Common myeloid progenitor, CD34-positive (primary cell): Measurements from ENCODE around the gene MAFB. TPM values are rescaled to one million over a fixed set of nuclear protein-coding genes. Genes with fewer than 3 reads are reported as not detected.
"Not testable (repeated sequence)": the region's sequence is repeated elsewhere in the genome, so short reads cannot be mapped to it uniquely, and the experiment has no call there.

Experiments used
- CTCF ChIA-PET: fragments of 350-600 bp; sonication (Branson Sonifier 250); formaldehyde crosslinking; loops from one replicate; lab custom pipeline; 2021; ENCODE audit warnings: antibody characterized with exemption; lab: Charles Lee
- POLR2A ChIA-PET: fragments of 350-600 bp; sonication (Branson Sonifier 250); formaldehyde crosslinking; loops from one replicate; lab custom pipeline; 2021; ENCODE audit warnings: antibody characterized with exemption; lab: Charles Lee
- DNase-seq, 3 donors: peaks; one replicate each; pipeline versions ENCODE4 v3.0.0 to v3.0.0-alpha.2; 2013
- H3K27ac ChIP-seq, 2 experiments: 1 replicate in 1 of 2; 2 replicates in 1 of 2; pipeline ENCODE4 v1.7.0; 2013; ENCODE audit warnings: inconsistent platforms in 2 of 2, low read length in 2 of 2, mild to moderate bottlenecking in 2 of 2, low read depth in 1 of 2, moderate library complexity in 1 of 2; ENCODE audit not compliant: severe bottlenecking in 2 of 2, insufficient read depth in 1 of 2, poor library complexity in 1 of 2
- H3K27me3 ChIP-seq, 5 experiments: replicated peaks in 2 of 5; 1 replicate in 3 of 5; 2 replicates in 2 of 5; pipeline versions ENCODE4 v1.6.1 to v1.7.0; 2013; ENCODE audit warnings: low read length in 4 of 5, mild to moderate bottlenecking in 2 of 5, moderate library complexity in 2 of 5, inconsistent platforms in 1 of 5; ENCODE audit not compliant: insufficient read depth in 5 of 5, control insufficient read depth in 4 of 5
- H3K36me3 ChIP-seq, 4 experiments: 1 replicate in 2 of 4; 2 replicates in 2 of 4; pipeline versions ENCODE4 v1.6.1 to v1.7.0; 2013; ENCODE audit warnings: low read length in 3 of 4, control low read depth in 1 of 4, mild to moderate bottlenecking in 1 of 4; ENCODE audit not compliant: control insufficient read depth in 4 of 4, insufficient read depth in 4 of 4
- H3K4me1 ChIP-seq, 4 experiments: 1 replicate in 3 of 4; 2 replicates in 1 of 4; pipeline versions ENCODE4 v1.6.1 to v1.7.1; 2013; ENCODE audit warnings: low read length in 3 of 4, mild to moderate bottlenecking in 3 of 4, control low read depth in 1 of 4, inconsistent platforms in 1 of 4, moderate library complexity in 1 of 4; ENCODE audit not compliant: control insufficient read depth in 4 of 4, insufficient read depth in 4 of 4; ENCODE audit errors: control extremely low read depth in 1 of 4
- H3K4me3 ChIP-seq, 7 experiments: 1 replicate in 4 of 7; 2 replicates in 3 of 7; pipeline versions ENCODE4 v1.5.1 to v1.7.0; 2013; ENCODE audit warnings: mild to moderate bottlenecking in 7 of 7, low read length in 6 of 7, moderate library complexity in 6 of 7, inconsistent platforms in 2 of 7, low read depth in 2 of 7, control low read depth in 1 of 7; ENCODE audit not compliant: insufficient read depth in 4 of 7, control insufficient read depth in 1 of 7; ENCODE audit errors: extremely low read depth in 1 of 7
- H3K9me3 ChIP-seq, 5 experiments: 1 replicate in 4 of 5; 2 replicates in 1 of 5; pipeline versions ENCODE4 v1.6.1 to v1.7.1; 2013; ENCODE audit warnings: low read length in 4 of 5, mild to moderate bottlenecking in 2 of 5, inconsistent platforms in 1 of 5, low read depth in 1 of 5, moderate library complexity in 1 of 5; ENCODE audit not compliant: control insufficient read depth in 4 of 5, insufficient read depth in 2 of 5; ENCODE audit errors: control extremely low read depth in 1 of 5
- WGBS: methylation state at CpG from one replicate; pipeline ENCODE4 v1.1.5; 2013; ENCODE audit not compliant: insufficient coverage; 5-methylcytosine and 5-hydroxymethylcytosine counted together
- polyA plus RNA-seq: library from polyadenylated mRNA; unstranded; fragments of 120-200 nt; gene quantifications from one replicate; pipeline ENCODE4 v1.2.1, GENCODE V29; 2013

Gene MAFB
- polyA plus RNA-seq, result 0.95 TPM

DNA sequence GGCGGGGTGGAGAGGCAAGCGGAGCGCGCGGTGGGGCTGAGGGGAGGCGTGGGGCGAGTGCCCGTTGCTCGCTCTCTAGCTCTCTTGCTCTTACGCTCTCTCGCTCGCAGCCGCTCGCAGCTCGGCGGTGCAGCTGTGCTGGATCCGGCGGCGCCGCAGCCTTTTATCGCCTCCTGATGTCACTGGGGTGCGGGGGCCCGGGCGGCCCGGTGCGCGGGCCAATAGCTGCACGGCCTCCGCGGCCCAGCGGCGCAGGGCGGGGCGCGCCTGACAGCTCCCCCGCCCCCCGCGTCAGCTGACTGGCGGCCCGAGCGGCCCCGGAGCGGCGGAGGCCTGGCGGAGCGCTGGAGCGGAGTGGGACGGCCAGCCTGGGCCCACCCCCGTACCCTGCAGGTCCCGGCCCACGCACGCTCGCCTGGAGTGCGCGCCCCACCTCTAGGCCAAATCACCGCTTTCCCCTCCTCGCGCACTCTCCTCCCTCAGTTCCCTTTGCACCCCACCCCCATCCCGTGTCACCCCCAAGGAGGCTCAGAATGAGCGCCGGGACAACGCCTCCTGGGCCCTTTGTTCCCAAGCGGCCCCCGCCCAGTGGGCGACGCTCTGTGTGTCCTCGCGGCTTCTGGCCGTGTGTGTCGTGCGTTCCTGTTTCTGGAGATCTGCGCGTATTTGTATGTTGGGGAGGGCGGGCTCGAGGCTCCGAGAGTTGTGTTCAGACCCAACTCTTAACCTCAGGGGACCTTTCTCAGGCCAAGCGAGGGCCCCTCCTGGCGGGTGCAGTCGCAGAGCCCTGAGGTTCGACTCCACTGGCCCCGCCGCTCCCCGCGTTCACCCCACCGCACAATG, at the start of gene MAFB:
Gene MAFB (minus strand): TSS at position 137 of the 843 bp plus-strand sequence. CDS start 386 bp downstream, outside the sequence.
- H3K36me3 ChIP-seq, result no peaks in the 10 kb centered on the region
- H3K9me3 ChIP-seq, result no peaks in the 10 kb centered on the region
- peaks cover 0 to 36% (median 27%) of the 10 kb centered on the region in 4 experiments for H3K4me1 ChIP-seq
- POLR2A ChIA-PET, result no interaction called here
- no peak within 1 kb of the TSS for H3K27ac ChIP-seq
- peaks cover 8 to 100% (median 69%) of the 10 kb centered on the region in 5 experiments for H3K27me3 ChIP-seq
- peak within 1 kb of the TSS; percentile 26 to 77 (median 63) for H3K4me3 ChIP-seq
- peak; percentile 43 to 75 (median 66) for DNase-seq
- CTCF ChIA-PET, result interaction anchor here (0.8 to 1.5 kb wide), 7 partner anchors 8 to 1577 kb away, joined by 3 to 6 read pairs (median 4); no protein-coding TSS in a partner anchor
- under 1% methylated on average over 70 of the region's 85 CpGs for WGBS

DNA sequence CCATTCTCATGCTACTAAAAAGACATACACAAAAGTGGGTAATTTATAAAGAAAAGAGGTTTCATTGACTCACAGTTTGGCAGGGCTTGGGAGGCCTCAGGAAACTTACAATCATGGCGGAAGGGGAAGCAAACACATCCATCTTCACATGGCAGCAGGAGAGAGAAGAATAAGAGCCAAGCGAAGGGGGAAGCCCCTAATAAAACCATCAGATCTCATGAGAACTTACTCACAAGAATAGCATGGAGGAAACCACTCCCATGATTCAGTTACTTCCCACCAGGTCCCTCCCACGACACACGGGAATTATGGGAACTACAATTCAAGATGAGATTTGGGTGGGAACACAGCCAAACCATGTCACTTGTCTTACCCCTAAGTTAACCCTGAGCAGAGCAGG, 47.4 kb upstream of the MAFB start:
- H3K36me3 ChIP-seq, H3K4me1 ChIP-seq, POLR2A ChIA-PET, H3K27ac ChIP-seq, H3K4me3 ChIP-seq, DNase-seq, H3K9me3 ChIP-seq: not testable (repeated sequence)
- CTCF ChIA-PET, result interaction anchor here (0.7 kb wide), 1 partner anchor 39 kb away, joined by 3 read pairs; no protein-coding TSS in a partner anchor
- 83% methylated on average over 3 of the region's 4 CpGs for WGBS
- H3K27me3 ChIP-seq, result peaks cover 2 to 37% (median 7%) of the 10 kb centered on the region in 5 experiments

DNA sequence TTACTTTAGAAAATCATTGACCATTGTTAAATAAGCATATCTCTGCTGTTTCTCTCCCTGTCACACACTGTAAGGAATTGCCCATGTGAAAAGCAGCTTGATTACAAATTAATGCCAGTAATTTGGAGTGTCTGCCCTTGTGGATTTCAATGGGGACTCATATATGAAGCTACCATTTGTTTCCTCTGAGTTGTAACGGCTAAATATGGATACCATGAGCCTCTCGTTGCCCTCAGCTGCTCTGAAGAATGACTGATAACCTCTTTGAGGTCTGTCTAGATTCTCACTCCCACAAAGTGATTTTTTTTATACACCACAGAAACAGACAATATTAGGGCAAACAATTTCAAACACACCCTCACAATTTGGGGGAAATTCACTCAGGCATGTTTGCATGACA, 40.0 kb upstream of the MAFB start:
- Histone ChIP-seq H3K9me3 (peaks cover 3 to 10% (median 3%) of the 10 kb centered on the region in 5 experiments), H3K4me1 (no peaks in the 10 kb centered on the region), H3K36me3 (no peaks in the 10 kb centered on the region), H3K27me3 (peaks cover 0 to 20% (median 7%) of the 10 kb centered on the region in 5 experiments), H3K4me3 (no peak overlapping the region), H3K27ac (no peak overlapping the region)
- POLR2A ChIA-PET, result no interaction called here
- CTCF ChIA-PET, result no interaction called here
- WGBS, result 85% methylated on average over 2 of the region's 2 CpGs
- no peak for DNase-seq

DNA sequence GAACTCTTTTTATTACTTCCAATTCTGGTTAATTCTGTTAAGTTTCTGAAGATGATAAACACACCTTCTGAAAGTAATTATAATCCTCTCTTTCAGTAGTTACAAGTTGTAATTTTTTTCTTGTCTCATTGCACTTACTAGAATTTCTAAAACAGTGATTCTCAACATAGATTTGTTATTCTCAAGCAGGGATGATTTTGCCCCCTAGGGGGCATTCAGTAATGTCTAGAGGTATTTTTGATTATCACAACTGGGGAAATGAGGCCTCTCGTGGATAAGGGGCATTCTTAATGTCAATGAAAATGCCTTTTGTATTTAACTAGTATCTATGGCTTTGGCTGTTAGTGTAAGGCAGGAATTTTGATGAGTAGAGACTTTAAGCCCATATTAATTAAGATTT, 39.4 kb upstream of the MAFB start:
- Histone ChIP-seq H3K4me1 (no peaks in the 10 kb centered on the region), H3K36me3 (no peaks in the 10 kb centered on the region), H3K4me3 (no peak overlapping the region), H3K27me3 (peaks cover 0 to 15% (median 5%) of the 10 kb centered on the region in 5 experiments), H3K9me3 (peaks cover 3 to 10% (median 3%) of the 10 kb centered on the region in 5 experiments), H3K27ac (no peak overlapping the region)
- CTCF ChIA-PET, result no interaction called here
- POLR2A ChIA-PET, result no interaction called here
- DNase-seq, result no peak
- no CpG with 5 or more reads among the region's 1 CpG for WGBS

DNA sequence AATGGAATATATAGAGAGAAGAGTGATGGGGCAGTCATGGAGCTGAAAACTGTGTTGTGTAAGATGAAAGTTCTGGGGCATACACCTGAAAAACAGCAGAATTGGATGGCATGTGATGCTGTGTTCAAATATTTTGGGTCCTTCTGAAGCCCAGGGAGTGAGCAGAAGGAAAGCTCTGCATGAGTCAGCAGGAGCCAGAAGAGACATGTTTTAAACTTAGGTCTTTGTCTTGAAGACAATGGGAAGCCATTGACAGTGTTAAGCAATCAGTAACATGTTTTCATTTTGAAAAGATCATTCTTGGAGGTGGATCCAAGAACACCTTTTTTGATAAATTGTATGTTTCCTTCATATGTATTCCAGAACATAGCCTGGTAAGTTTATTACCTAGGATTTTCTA, 38.9 kb upstream of the MAFB start:
- no peaks in the 10 kb centered on the region for H3K4me1 ChIP-seq
- peaks cover 3 to 10% (median 3%) of the 10 kb centered on the region in 5 experiments for H3K9me3 ChIP-seq
- DNase-seq, result no peak
- peaks cover 0 to 15% (median 5%) of the 10 kb centered on the region in 5 experiments for H3K27me3 ChIP-seq
- H3K4me3 ChIP-seq, result no peak overlapping the region
- POLR2A ChIA-PET, result no interaction called here
- no peak overlapping the region for H3K27ac ChIP-seq
- CTCF ChIA-PET, result no interaction called here
- H3K36me3 ChIP-seq, result no peaks in the 10 kb centered on the region

DNA sequence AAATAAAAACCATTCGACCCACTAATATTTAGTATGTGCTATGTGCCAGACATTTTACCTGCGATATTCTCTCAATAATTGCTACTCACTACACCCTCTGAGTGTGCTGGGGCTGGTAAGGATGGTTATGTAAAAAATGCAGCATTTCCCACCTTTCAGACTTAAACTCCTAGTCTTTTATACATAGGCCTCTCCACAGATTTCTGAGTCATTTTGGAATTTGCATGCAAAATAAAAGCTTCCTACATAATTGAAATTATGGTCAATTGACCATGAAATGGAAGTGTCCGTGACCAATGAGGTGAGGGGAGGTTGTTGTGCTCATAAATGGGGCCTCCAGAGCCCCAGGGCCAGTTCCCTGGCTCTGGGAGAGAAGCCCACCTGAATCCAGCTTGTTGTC, 37.7 kb upstream of the MAFB start:
- ChIA-PET POLR2A (no interaction called here), CTCF (interaction anchor here (1.5 kb wide), 1 partner anchor 15 kb away, joined by 6 read pairs; no protein-coding TSS in a partner anchor)
- Histone ChIP-seq H3K9me3 (peaks cover 3 to 10% (median 3%) of the 10 kb centered on the region in 5 experiments), H3K4me1 (no peaks in the 10 kb centered on the region), H3K36me3 (no peaks in the 10 kb centered on the region), H3K27me3 (peaks cover 0 to 15% (median 5%) of the 10 kb centered on the region in 5 experiments), H3K4me3 (no peak overlapping the region), H3K27ac (no peak overlapping the region)
- WGBS, result no CpG with 5 or more reads among the region's 3 CpGs
- DNase-seq, result no peak

DNA sequence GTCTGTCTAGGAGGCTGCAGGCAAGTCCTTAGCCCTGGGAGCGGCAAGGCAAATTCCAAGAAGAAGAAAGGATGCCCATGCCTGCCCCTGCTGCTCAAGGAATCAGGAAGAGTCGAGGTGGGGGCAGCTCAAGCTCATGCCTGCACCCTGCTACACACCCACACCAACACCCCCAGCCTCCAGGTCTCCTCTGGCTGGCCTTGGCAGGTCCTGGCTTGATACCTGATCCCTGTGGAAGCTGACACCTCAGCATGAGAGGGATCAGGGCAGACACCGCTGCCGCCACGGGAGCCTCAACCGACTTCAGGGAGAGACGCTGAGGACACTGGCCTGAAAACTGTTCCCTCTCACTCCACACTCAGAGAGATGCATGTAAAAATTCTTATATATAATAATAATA, 35.5 kb upstream of the MAFB start:
- peaks cover 3 to 10% (median 3%) of the 10 kb centered on the region in 5 experiments for H3K9me3 ChIP-seq
- ChIA-PET CTCF (interaction anchor here (1.3 to 1.5 kb wide), 2 partner anchors 15 to 21 kb away, joined by 3 read pairs; no protein-coding TSS in a partner anchor), POLR2A (no interaction called here)
- peaks cover 0 to 15% (median 4%) of the 10 kb centered on the region in 5 experiments for H3K27me3 ChIP-seq
- WGBS, result 100% methylated on average over 4 of the region's 7 CpGs
- H3K27ac ChIP-seq, result no peak overlapping the region
- no peak overlapping the region for H3K4me3 ChIP-seq
- H3K36me3 ChIP-seq, result no peaks in the 10 kb centered on the region
- no peaks in the 10 kb centered on the region for H3K4me1 ChIP-seq
- no peak for DNase-seq
